Breast epithelium (tissue), 3 donors: ENCODE measurements around the gene AMD1.

Experiments
- CTCF ChIP-seq, 3 donors: fragments of 450-650 bp; IDR thresholded peaks; one replicate each; pipeline ENCODE4 v1.5.1; 2016 to 2017; ENCODE audit warnings: antibody characterized with exemption in 3 of 3, mild to moderate bottlenecking in 3 of 3, moderate library complexity in 3 of 3
- POLR2AphosphoS5 ChIP-seq, 3 donors: sonication (generic); formaldehyde crosslinking; IDR thresholded peaks; one replicate each; pipeline ENCODE4 v1.6.1; 2017; ENCODE audit warnings: antibody characterized with exemption in 3 of 3

GRCh38 chr6:110882824-110883554 is 8.4 kb downstream of the AMD1 start:
- no peak for TF ChIP-seq CTCF (IDR thresholded peaks at IDR 0.05)
- TF ChIP-seq POLR2AphosphoS5 (IDR thresholded peaks at IDR 0.05) = no peak
